ENCODE measurements around the gene CDKAL1.
"Not testable (repeated sequence)": the region's sequence is repeated elsewhere in the genome, so short reads cannot be mapped to it uniquely, and the experiment has no call there.

Gene CDKAL1

DNA sequence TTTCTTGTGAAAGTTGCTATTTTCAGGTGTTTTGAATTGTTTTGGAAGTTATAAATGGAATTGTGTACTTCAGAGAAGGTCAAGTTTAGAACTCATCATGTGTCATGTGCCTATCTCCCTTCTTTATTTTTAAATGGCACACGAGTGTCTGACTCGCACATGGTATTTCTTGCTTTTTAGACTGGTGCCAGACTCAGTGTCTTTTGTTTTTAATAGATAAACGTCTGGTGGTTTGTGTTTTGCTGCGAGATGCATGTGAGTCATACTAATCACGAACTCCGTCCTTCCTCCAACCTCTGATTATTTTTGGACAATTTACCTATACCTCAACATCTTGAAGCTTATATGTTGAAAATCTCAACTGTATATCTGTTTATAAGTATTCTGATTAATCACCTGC lies 292.1 kb downstream of the CDKAL1 start:
- DNase-seq (ENCODE audit: low spot score) (no peak), ATAC-seq (ENCODE audit: low read depth) (no peak)
- no peak overlapping the region for H3K27ac ChIP-seq (ENCODE audit: poor library complexity, severe bottlenecking)
- no peaks in the 10 kb centered on the region for H3K9me3 ChIP-seq (ENCODE audit: severe bottlenecking)
- peaks cover 8% of the 10 kb centered on the region for H3K4me1 ChIP-seq (ENCODE audit: insufficient read depth, poor library complexity, severe bottlenecking)
- no peak for TF ChIP-seq CTCF (IDR thresholded peaks at IDR 0.05; ENCODE audit: poor library complexity, severe bottlenecking)
- no peak overlapping the region for H3K4me3 ChIP-seq (ENCODE audit: severe bottlenecking)
- H3K36me3 ChIP-seq (ENCODE audit: low read depth): no peaks in the 10 kb centered on the region
- no peaks in the 10 kb centered on the region for H3K27me3 ChIP-seq (ENCODE audit: insufficient read depth, poor library complexity, severe bottlenecking)

GRCh38 chr6:20827798-20828197 lies 293.5 kb downstream of the CDKAL1 start:
- Histone ChIP-seq H3K4me3 (ENCODE audit: severe bottlenecking) (no peak overlapping the region), H3K27me3 (ENCODE audit: insufficient read depth, poor library complexity, severe bottlenecking) (no peaks in the 10 kb centered on the region), H3K36me3 (ENCODE audit: low read depth) (no peaks in the 10 kb centered on the region), H3K9me3 (ENCODE audit: severe bottlenecking) (no peaks in the 10 kb centered on the region), H3K27ac (ENCODE audit: poor library complexity, severe bottlenecking) (no peak overlapping the region), H3K4me1 (ENCODE audit: insufficient read depth, poor library complexity, severe bottlenecking) (peaks cover 8% of the 10 kb centered on the region)
- ATAC-seq (ENCODE audit: low read depth) (no peak), DNase-seq (ENCODE audit: low spot score) (no peak)
- TF ChIP-seq CTCF (IDR thresholded peaks at IDR 0.05; ENCODE audit: poor library complexity, severe bottlenecking): no peak

DNA sequence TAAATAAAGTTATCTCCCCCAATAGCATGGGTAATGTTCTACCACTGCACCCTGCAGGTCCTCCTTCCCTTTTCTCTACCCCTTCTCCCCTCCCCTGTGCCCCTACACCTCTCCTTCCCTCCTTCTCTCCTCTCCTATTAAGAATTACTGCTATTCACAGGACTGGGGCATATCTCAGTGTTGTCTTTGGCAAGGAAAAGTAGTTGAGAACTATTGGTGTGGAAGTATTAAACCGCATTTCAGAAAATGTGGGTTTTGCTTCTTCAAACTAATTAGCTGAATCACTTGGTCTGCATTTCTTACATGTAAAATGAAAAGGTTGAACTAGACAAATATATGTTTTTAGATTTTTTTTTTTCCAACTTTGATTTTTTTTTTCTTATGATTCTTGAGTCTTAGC lies 296.3 kb downstream of the CDKAL1 start:
- peaks cover 15% of the 10 kb centered on the region for H3K4me1 ChIP-seq (ENCODE audit: insufficient read depth, poor library complexity, severe bottlenecking)
- H3K27me3 ChIP-seq (ENCODE audit: insufficient read depth, poor library complexity, severe bottlenecking): no peaks in the 10 kb centered on the region
- no peaks in the 10 kb centered on the region for H3K36me3 ChIP-seq (ENCODE audit: low read depth)
- no peak for TF ChIP-seq CTCF (IDR thresholded peaks at IDR 0.05; ENCODE audit: poor library complexity, severe bottlenecking)
- ATAC-seq (ENCODE audit: low read depth) (no peak), DNase-seq (ENCODE audit: low spot score) (no peak)
- no peaks in the 10 kb centered on the region for H3K9me3 ChIP-seq (ENCODE audit: severe bottlenecking)
- no peak overlapping the region for H3K27ac ChIP-seq (ENCODE audit: poor library complexity, severe bottlenecking)
- H3K4me3 ChIP-seq (ENCODE audit: severe bottlenecking): no peak overlapping the region

GRCh38 chr6:20831251-20831650 lies 297.0 kb downstream of the CDKAL1 start:
- H3K27ac ChIP-seq (ENCODE audit: poor library complexity, severe bottlenecking): not testable (repeated sequence)
- H3K4me1 ChIP-seq (ENCODE audit: insufficient read depth, poor library complexity, severe bottlenecking): peaks cover 13% of the 10 kb centered on the region

DNA sequence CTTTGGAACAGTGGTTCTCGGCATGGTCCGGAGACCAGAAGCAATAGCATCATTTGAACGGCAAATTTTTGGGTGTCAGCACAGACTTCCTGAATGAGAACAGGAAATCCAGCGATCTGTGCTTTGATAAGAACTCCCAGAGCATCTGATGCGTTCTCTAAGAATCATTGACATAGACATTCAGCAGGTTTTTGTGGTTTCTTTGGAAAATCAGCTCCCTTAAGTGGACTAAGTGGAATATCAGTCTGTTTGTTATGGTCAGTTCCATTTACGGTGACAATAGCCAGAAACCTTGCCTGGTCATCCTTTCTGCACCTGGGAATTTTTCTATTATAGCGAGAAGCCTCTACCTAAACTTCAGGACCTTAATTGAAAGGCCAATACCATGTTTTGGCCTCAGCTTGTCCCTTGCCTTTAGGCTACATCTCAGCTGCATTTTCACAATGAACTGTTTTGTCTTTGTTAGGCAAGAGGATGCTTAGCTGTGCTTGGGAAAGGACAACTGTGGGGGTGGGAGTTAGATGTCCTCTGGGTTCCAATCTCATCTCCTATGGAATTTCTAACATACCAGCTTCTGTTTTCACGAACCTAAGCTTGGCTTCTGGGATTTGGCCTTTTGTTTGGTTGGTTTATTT lies 299.7 kb downstream of the CDKAL1 start:
- no peak overlapping the region for H3K4me3 ChIP-seq (ENCODE audit: severe bottlenecking)
- no peaks in the 10 kb centered on the region for H3K27me3 ChIP-seq (ENCODE audit: insufficient read depth, poor library complexity, severe bottlenecking)
- peaks cover 9% of the 10 kb centered on the region for H3K4me1 ChIP-seq (ENCODE audit: insufficient read depth, poor library complexity, severe bottlenecking)
- H3K27ac ChIP-seq (ENCODE audit: poor library complexity, severe bottlenecking): no peak overlapping the region
- ATAC-seq (ENCODE audit: low read depth) (no peak), DNase-seq (ENCODE audit: low spot score) (no peak)
- H3K36me3 ChIP-seq (ENCODE audit: low read depth): no peaks in the 10 kb centered on the region
- no peaks in the 10 kb centered on the region for H3K9me3 ChIP-seq (ENCODE audit: severe bottlenecking)
- TF ChIP-seq CTCF (IDR thresholded peaks at IDR 0.05; ENCODE audit: poor library complexity, severe bottlenecking): no peak

More at GRCh38 chr6:20831251-20831650, 297.0 kb downstream of the CDKAL1 start:
- DNase-seq (ENCODE audit: low spot score); H3K9me3 ChIP-seq (ENCODE audit: severe bottlenecking); ATAC-seq (ENCODE audit: low read depth); H3K4me3 ChIP-seq (ENCODE audit: severe bottlenecking); H3K27me3 ChIP-seq (ENCODE audit: insufficient read depth, poor library complexity, severe bottlenecking); H3K36me3 ChIP-seq (ENCODE audit: low read depth): not testable (repeated sequence)
